ENCODE results near the gene TRIM23.

TRIM23 gene

DNA sequence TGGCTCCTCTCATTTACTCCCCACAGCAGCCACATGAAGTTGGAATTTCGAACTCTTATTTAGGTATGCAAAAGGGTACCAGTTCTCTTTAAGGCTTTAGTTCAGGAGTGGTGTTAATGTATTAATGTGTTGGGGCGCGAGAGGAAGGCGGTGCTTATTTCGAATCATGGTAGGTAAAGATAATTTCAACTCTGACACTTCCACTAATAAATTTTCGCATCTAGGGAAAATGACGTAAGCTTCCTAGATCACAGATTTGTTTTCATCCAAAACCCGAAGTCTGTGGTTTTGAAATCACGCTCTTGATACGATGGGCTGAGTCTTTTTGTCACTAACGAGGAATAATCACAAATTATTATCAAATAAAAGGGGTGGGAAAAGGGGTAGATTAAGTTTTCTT, 60.4 kb downstream of the TRIM23 start:
- no peak for DNase-seq (ENCODE audit: low read depth)

- DNase-seq (ENCODE audit: low read depth), result peak; percentile 92
These were observed 61.1 kb downstream of the TRIM23 start, which contains the start of the genes CENPK and PPWD1 for GRCh38 chr5:65562731-65563701. Gene CENPK, minus strand, starts transcription at chr5:65563168. Its CDS starts 8,261 bp downstream, at chr5:65554907. Gene PPWD1, plus strand, starts transcription at chr5:65563296. Its CDS starts 15 bp downstream, at chr5:65563311.

GRCh38 chr5:65556718-65557117, 67.4 kb downstream of the TRIM23 start:
- no peak for DNase-seq (ENCODE audit: low read depth)

GRCh38 chr5:65556181-65556580, 68.0 kb downstream of the TRIM23 start:
- DNase-seq (ENCODE audit: low read depth), result no peak

DNA sequence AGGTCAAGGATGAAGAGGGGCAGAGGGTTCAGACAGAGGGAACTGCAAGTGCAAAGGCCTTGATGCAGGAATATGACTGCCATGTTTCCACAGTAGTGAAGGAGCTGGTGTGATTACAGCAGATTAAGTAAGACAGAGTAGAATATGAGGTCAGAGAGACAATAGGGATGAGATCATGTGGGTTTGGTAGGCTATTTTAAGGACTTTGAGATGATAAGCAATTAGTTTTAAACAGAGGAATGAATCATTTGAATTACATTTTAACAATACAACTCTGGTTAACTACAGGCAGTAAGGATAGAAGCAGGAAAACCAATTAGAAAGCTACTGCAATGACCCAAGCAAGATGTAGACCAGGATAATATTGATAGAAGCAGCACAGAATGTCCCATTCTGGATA, 68.8 kb downstream of the TRIM23 start:
- DNase-seq (ENCODE audit: low read depth), result no peak

- no peak for DNase-seq (ENCODE audit: low read depth)
These were observed 70.2 kb downstream of the TRIM23 start for GRCh38 chr5:65553941-65554340.

GRCh38 chr5:65548281-65548680, 75.9 kb downstream of the TRIM23 start:
- DNase-seq (ENCODE audit: low read depth), result no peak

GRCh38 chr5:65546141-65546540, 78.0 kb downstream of the TRIM23 start:
- DNase-seq (ENCODE audit: low read depth), result no peak

- DNase-seq (ENCODE audit: low read depth), result no peak
These were observed 79.7 kb downstream of the TRIM23 start for GRCh38 chr5:65544473-65544872.

DNA sequence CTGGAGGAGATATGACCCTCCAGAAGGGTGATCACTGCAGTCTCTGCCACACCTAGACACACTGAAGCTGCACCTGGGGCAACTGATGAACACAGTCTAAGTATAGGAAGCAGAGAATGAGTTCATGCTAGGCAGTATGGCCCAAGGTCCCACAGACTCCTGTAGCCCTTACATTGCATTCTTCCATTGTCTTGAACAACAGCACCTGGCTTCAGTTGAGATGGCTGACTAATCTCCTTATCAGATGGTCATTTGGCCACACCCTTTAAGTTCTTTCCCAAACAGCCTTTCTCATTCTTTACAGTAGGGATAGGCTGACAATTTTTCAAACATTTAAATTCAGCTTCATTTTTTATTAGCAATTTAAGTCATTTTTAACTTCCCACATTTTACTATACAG, 84.3 kb downstream of the TRIM23 start:
- DNase-seq (ENCODE audit: low read depth), result no peak
